Muscle of arm (tissue), 12 donors: ENCODE data around the gene RIMS3. TPM values are rescaled to one million over a fixed set of nuclear protein-coding genes. Genes with fewer than 3 reads are reported as not detected.
A peak's percentile ranks its signal among the peaks of the same experiment; 100 is the strongest.
"Not testable (repeated sequence)": the region's sequence is repeated elsewhere in the genome, so short reads cannot be mapped to it uniquely, and the experiment has no call there.

Experiments used
- DNase-seq: peaks from one replicate; pipeline ENCODE4 v3.0.0-alpha.2; 2013
- polyA plus RNA-seq, 12 donors: library from polyadenylated mRNA; unstranded; fragments of 120-200 nt; gene quantifications; one replicate each; pipeline ENCODE4 v1.2.1, GENCODE V29; 2013; ENCODE audit not compliant: insufficient read length in 12 of 12

The RIMS3 gene
- polyA plus RNA-seq, 12 donors = 0.27 to 3.7 (median 0.61) TPM; not detected in 1

GRCh38 chr1:40633931-40634376 is 31.5 kb downstream of the RIMS3 start:
- DNase-seq = peak; percentile 16

DNA sequence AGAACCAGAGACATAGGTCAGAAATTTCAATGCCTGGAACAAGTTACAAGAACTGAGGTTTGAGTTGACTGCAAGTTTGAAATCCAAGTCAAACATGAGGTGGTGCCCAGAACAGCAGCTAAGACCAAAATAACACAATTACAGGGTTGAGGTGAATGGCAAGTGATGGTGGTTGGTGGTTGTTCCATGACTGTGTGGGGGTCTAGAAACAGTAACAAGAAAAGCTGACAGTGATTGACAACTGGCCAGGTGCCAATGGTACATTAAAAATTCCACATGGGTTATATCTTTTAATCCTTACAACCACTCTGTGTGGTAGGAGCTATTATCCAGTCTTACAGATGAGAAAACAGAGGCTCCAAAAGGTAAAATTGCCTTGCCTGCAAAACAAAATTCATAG is 32.0 kb downstream of the RIMS3 start:
- DNase-seq = no peak

- DNase-seq = peak; percentile 11
These were observed 34.8 kb downstream of the RIMS3 start for GRCh38 chr1:40630488-40631223.

DNA sequence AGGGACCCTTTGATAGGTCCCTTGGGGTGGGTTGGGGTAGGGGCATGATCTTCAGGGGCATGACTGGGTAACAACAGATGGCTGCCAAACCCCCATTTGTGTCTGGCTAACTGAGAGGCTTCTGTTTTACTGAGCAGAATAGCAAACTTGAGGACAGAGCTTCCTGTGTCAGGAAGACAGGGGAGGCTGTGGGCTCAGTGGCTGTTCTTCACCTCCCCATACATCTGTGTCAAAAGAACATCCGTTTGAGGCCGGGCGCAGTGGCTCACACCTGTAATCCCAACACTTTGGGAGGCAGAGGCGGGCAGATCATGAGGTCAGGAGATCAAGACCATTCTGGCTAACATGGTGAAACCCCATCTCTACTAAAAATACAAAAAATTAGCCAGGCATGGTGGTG is 35.9 kb downstream of the RIMS3 start:
- not testable (repeated sequence) for DNase-seq

DNA sequence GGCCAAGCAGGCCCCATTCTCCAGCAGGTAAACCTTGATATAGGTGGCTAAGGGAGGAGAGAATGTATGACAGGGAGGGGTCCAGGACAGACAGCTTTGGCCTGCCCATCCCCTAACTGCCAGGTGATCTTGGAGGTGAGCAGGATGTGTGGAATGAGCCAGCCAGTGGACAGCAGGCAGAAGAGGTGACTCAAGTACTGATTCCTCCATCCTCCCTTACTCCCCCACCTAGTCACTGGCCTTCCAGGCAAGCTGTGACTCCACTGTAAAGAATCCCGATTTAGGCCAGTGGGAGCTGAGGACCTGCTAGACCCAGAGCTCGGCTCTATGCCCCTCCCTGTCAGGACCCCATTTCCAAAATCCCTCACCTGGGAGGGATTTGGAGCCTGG is 36.6 kb downstream of the RIMS3 start:
- DNase-seq = no peak

GRCh38 chr1:40627987-40628902 is 37.2 kb downstream of the RIMS3 start:
- DNase-seq = no peak

- DNase-seq = no peak
These were observed 39.1 kb downstream of the RIMS3 start for GRCh38 chr1:40626383-40626770.

DNA sequence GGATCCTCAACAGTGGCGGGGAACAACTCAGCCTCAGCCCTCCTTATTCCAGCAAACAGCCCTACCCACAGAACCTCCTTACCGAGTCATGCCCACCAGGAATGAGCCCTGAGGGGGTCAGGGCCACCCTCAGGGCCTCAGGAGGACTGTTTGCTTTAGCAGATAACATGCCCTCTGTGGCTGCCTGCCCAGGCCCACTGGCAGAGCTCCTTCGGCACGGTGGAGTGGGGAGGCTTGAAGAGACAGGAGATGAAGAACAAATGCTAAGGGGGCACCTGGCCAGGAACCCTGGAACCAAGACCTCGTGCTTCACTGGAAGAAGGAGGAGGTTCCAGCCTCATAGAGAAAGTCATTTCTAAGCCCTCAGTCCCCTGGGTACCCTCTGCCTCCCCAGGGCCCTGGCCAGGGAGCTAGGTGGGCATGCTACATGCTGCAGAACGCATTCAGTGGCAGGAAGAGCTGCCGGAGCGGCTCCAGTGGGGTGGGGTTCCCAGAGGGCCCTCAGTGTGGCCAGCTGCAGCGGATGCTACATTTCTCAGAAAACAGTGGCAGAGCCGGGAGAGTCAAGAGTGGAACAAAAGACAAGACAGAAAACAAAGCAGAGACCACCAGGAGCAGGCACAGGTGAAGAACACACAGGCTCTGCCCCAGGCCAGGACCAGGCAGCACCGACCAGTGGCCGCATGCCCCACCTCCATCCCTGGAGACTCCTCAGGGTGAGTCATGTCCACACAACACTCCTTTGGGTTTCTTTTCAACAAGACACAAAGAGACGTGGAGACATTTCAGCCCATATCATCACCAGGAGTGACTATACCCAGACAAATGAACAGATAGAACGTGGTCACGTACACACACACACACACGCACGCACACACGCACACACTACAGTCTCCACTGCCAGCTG is 39.8 kb downstream of the RIMS3 start:
- no peak for DNase-seq

DNA sequence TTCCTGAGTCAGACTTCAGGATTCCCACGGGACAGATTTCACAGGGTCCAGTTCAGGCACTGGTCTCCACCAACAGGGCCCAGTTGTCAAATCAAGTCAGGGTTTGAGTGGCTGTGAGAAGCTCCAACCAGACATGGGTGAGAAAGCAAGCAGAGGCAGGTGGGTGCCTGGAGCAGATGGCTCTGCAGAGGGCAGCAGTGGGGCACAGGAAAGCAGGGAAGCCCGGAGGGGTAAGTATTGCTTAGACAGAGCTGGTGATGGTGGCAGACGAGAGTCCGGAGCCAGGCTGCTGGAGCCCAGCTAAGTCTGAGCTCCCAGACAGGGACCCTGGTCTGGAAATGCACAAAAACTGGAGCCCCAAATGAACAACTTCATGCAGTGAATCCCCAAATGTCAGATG is 40.4 kb downstream of the RIMS3 start:
- no peak for DNase-seq

GRCh38 chr1:40622936-40623629 is 42.4 kb downstream of the RIMS3 start:
- DNase-seq = no peak

DNA sequence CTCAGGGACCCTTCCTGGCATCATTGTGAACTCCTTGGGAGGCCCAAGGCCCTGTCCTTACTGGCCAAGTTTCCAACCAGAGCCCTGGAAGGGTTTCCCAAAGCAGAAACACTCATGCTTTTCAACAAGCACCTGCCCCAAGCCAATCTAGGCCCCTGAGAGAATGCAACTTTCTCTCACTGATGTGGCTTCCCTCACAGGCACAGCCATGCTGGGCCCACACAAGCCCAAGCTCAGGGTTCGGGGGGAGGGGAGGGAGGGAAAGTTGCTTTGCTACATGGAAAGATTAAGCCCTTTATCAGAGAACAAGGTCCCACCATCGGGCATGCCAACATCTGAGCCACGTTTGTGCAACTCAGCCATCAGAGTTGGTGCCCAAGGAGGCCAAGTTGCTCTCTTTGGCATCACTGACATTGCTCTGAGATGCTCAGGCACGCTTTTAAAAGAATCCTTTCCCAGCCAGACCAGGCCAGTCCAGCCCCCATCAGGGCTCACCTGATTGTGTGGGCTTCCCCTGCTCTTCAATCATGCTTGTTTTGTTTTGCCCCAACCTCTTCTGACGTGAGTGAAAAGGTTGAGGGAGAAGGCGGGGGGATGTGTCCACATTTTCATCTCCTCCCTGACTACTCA is 43.5 kb downstream of the RIMS3 start:
- DNase-seq = no peak

GRCh38 chr1:40620586-40621210 is 44.8 kb downstream of the RIMS3 start:
- DNase-seq = no peak

GRCh38 chr1:40620150-40620549 is 45.3 kb downstream of the RIMS3 start:
- DNase-seq = no peak

- DNase-seq = no peak
These were observed 47.4 kb downstream of the RIMS3 start for GRCh38 chr1:40618108-40618507.

DNA sequence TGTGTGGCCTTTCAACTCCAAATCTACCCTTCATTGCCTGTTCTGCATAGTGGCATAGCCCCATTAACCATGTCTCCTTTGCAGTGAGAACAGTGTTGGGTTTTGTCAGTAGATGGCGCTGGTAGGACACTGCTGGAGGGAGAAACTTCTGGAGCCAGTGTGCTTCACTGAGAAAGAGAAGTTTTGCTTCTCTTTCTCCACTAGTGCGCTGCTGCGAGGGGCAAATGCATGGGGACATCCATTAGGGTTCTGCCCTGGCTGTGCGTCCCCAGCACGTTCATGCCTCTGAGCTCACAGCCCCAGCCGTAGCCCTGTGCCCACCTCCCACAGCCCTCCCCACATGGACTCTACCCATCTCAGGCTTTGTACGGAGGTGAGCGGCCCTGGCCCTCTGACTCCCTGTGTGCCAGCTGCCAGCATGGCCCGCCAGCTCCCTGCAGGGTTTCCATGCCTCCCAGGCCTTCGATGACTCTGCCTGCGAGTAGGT is 53.1 kb downstream of the RIMS3 start:
- peak; percentile 69 for DNase-seq

GRCh38 chr1:40610156-40610555 is 55.3 kb downstream of the RIMS3 start:
- no peak for DNase-seq

GRCh38 chr1:40607921-40608320 is 57.6 kb downstream of the RIMS3 start:
- DNase-seq = no peak

DNA sequence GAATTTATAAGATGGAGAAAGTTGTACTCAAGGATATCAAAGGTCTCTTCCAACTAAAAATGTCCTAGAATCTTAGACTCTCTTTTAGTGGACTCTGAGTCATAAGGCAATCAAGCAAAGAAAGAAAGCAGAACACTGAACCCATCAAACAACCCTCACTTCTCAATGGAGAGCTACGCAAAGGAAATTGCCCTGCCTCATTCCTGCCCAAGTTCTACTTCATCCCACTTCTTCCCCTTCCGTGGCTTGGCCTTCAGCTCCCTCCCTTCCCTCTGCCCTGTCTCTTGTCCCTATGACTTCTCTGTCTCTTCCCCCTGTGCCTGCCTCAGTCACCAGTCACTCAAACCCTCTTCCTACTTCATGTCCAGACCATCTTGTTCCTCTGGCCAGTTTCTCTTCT is 58.5 kb downstream of the RIMS3 start:
- no peak for DNase-seq

DNA sequence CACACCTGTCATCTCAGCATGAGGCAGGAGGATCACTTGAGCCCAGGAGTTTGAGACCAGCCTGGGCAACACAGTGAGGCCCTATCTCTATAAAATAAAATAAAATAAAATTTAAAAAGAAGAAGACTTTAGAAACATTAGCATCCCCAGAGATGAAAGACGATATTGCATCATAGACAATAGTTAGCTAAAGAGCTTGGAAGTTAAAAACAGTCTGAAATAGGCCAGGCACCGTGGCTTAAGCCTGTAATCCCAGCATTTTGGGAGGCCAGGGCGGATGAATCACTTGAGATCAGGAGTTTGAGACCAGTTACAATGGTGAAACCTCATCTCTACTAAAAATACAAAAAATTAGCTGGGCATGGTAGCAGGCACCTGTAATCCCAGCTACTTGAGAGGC is 59.3 kb downstream of the RIMS3 start:
- DNase-seq = no peak

DNA sequence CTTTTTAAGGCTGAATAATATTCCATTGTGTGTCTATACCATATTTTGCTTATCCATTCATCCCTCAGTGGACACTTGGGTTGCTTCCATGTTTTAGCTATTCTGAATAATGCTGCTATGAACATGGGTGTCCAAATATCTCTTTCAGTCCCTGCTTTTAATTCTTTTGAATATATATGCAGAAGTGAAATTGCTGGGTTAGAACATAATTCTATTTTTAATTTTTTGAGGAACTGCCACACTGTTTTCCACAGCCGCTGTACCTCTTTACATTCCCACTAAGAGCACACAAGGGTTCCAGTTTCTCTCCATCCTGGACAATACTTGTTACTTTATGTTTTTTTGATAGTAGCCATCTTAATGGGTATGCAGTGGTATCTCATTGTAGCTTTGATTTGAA is 65.6 kb downstream of the RIMS3 start:
- no peak for DNase-seq
